SH-SY5Y (cell line): Measurements from ENCODE around the gene BABAM2.

Experiments
- GATA2 ChIP-seq: IDR thresholded peaks from 2 replicates; pipeline ENCODE4 v1.6.1; 2011; ENCODE audit warnings: mild to moderate bottlenecking, low read depth, low read length
- GATA3 ChIP-seq: IDR thresholded peaks from 2 replicates; pipeline ENCODE4 v1.6.1; 2011; ENCODE audit warnings: low read depth, mild to moderate bottlenecking, low read length, moderate library complexity

DNA sequence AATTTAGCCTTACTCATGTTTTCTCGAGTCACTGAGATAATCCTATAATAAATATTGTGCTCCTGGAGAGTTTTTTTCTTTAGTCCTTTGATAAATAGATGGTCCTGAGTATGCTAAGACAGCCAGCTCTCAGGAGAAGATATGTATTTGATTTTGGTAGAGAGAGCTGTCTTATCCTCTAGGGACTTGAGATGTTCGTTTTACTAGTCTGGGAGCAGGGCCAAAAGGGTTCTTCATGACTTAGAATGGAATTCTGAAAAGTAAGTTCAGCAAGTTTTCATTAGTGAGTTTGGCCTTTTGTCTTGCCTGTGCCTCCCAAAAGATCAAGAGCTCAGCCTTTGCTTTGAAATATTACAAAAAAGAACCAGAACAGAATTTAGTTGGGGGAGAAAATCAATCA is 246.7 kb downstream of the BABAM2 start:
- TF ChIP-seq GATA3, result no peak
- no peak for TF ChIP-seq GATA2
